Suprapubic skin (tissue), 4 donors: Measurements from ENCODE around the gene VEGFC.

ENCODE experiments used
- CTCF ChIP-seq, 2 donors: fragments of 200-600 bp in 1 of 2; fragments of 450-650 bp in 1 of 2; sonication (generic) in 1 of 2; IDR thresholded peaks; one replicate each; pipeline ENCODE4 v1.5.1; 2016 to 2019; ENCODE audit warnings: antibody characterized with exemption in 2 of 2, mild to moderate bottlenecking in 1 of 2, moderate library complexity in 1 of 2
- POLR2A ChIP-seq, 2 donors: fragments of 450-650 bp; IDR thresholded peaks; one replicate each; pipeline ENCODE4 v1.6.1; 2017; ENCODE audit warnings: antibody characterized with exemption in 2 of 2, mild to moderate bottlenecking in 2 of 2, moderate library complexity in 2 of 2
- POLR2AphosphoS5 ChIP-seq, 3 donors: sonication (generic); formaldehyde crosslinking; IDR thresholded peaks; one replicate each; pipeline ENCODE4 v1.6.1; 2017; ENCODE audit warnings: antibody characterized with exemption in 3 of 3

DNA sequence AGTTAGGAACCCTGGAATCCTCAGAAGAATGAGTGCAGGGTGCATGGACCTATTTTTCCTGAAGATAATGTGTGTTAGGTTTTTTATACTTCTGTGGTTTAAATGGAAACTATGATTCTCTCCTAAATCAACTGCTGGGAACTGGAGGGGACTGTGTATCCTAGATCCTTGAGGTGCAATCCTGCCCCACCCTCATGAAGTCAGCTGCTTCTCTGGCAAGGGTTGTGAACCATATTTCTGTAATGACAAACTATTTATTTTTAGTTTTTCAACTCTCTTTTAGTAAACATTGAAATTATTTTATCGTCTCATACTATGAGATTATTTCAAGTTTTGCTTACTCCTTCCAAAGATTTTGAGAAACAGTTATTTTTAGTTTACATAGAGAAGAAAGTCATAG is 25.8 kb upstream of the VEGFC start:
- TF ChIP-seq POLR2A (IDR thresholded peaks at IDR 0.05), result no peak
- TF ChIP-seq POLR2AphosphoS5 (IDR thresholded peaks at IDR 0.05), result no peak
- no peak for TF ChIP-seq CTCF (IDR thresholded peaks at IDR 0.05)
